Activated T-helper 1 cell treated with anti-CD3 and anti-CD28 coated beads, Interleukin-2, amount 50 U/mL, for 16 hours (primary cell): ENCODE results near the gene COL16A1.

ENCODE experiments used
- DNase-seq, 2 donors: peaks; one replicate each; pipeline ENCODE4 v3.0.0-alpha.2; 2020; ENCODE audit warnings: low read depth in 1 of 2, low spot score in 1 of 2

Gene COL16A1

GRCh38 chr1:31605908-31606427 is 97.8 kb downstream of the COL16A1 start:
- no peak for DNase-seq
